GM18499 (cell line): ENCODE results near the gene HLA-DPB1.

Experiments used
- ATAC-seq: cut with Tn5 transposase; IDR thresholded peaks from one replicate; pipeline ENCODE4 v1.9.1; 2021; ENCODE audit warnings: moderate number of reproducible peaks; ENCODE audit not compliant: insufficient read depth, unreplicated experiment

HLA-DPB1 gene

GRCh38 chr6:33124525-33124901, 48.7 kb downstream of the HLA-DPB1 start:
- no peak for ATAC-seq

GRCh38 chr6:33124947-33125346, 49.2 kb downstream of the HLA-DPB1 start:
- ATAC-seq, result no peak

DNA sequence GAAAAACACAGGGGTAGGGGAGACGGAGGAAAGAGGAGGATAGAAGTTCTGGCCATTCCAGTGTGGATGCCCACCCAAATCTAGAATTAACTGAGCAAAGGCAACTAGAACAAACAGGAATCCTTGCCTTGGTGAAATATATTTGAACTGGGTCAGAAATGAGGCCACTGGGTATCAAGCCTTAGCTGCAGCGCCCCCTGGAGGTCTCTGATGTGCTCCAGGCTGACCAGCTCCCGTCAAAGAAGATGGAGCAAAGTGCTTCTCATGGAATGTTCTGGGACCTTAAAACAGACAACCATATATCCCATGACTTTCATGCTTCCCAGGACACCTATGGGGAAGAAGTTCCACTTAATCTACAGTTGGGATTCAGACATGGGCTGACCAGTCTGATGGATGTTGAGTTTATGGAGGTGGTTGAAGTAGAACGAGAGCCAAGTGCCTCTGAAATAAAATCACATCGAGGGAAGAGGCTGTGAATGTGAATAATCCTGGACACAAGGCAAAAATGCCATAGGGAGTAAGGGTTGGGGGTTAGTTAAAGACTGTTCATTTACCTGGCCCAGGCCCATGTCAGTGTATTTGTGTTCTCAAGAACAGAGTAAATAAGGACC, 50.4 kb downstream of the HLA-DPB1 start:
- no peak for ATAC-seq

DNA sequence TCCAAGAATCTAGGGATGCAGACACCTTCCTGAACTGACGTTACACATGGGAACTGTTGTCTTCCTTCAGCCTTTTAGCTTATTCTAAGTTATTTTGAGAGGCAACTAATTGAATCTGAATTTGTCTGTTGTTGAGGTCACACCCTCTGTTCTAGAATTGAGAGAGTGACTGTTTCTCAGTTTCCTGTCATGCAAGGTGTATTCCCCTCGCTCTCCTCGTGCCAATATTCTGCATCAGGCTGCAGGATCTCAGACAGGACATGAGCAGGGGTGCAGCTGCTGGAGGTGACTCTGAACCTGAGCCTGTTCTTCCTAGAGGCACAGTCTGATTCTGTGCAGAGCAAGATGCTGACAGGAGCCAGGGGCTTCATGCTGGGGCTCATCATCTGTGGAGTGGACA, 52.5 kb downstream of the HLA-DPB1 start:
- no peak for ATAC-seq

DNA sequence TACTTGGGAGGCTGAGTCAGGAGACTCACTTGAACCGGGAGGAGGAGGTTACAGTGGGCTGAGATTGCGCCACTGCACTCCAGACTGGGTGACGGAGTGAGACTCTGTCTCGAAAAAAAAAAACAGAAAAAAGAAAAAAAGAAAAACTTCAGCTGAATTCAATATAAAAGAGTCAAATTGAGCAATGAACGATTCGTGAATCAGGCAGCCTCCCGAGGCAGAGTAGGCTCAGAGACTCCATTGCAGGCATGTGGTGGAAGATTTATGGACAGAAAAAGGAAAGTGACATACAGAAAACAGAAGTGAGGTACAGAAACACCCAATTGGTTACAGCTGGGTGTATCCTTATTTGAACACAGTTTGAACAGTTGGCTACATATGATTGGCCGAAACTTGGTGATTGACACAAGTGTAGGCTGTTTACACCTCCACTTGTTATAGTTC, 56.3 kb downstream of the HLA-DPB1 start:
- ATAC-seq, result no peak

DNA sequence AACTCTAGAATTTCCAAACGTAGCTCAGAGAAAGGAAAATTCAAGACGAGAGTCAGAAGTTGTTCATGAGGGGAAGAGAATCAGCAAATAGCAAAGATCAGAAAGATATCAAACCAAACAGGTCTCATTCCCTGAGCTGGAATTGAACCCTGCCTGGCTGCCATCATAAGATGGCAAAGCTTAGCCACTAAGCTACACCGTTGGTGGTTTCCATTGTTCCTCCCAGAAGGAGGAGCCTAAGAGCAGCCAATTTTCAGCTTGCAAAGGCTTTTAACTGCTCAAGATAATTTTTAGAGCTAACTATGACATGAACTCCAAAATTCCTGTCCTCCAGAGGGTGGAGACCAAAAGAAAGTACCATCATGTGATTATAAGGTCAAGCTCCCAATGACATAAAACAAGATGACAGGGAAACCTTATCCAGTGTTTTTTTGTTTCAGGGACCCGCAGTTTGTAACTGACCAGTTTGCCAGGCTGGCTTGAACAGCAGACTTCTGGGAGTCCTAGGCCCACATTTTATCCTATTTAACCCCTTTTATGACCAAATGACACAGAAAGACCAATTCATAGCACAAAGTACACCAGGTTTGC, 60.6 kb downstream of the HLA-DPB1 start:
- no peak for ATAC-seq
